PC-9 (cell line): ENCODE measurements around the gene COL4A1. TPM values are rescaled to one million over a fixed set of nuclear protein-coding genes. Genes with fewer than 3 reads are reported as not detected.

Experiments used
- BruUV-seq: library from RNA; stranded (reverse); fragments of 400-500 nt; replicated peaks from 2 replicates; lab custom pipeline; 2021; lab: Mats Ljungman, UMichigan
- CTCF ChIA-PET: fragments of 300-600 bp; sonication (Branson Sonifier 250); formaldehyde crosslinking; loops from one replicate; lab custom pipeline; 2022; ENCODE audit warnings: antibody characterized with exemption; lab: Charles Lee
- POLR2A ChIA-PET: fragments of 300-600 bp; sonication (Branson Sonifier 250); formaldehyde crosslinking; loops from one replicate; lab custom pipeline; 2022; ENCODE audit warnings: antibody characterized with exemption; ENCODE audit not compliant: unreplicated experiment; lab: Charles Lee
- DNase-seq, 2 experiments: peaks; one replicate each; pipeline versions ENCODE4 v3.0.0 to v3.0.0-alpha.2; 2015 to 2022; ENCODE audit warnings: mixed read lengths in 1 of 2
- H2AFZ ChIP-seq: fragments of 200-600 bp; sonication (generic); 2 replicates; pipeline ENCODE4 v1.8.1; 2017; ENCODE audit warnings: antibody characterized with exemption
- H3F3A ChIP-seq: fragments of 200-600 bp; sonication (generic); 2 replicates; pipeline ENCODE4 v1.8.1; 2017; ENCODE audit warnings: antibody characterized with exemption, mild to moderate bottlenecking, low read depth; ENCODE audit not compliant: insufficient read depth
- H3K27ac ChIP-seq: fragments of 200-600 bp; sonication (generic); 2 replicates; pipeline ENCODE4 v1.6.1; 2016; ENCODE audit warnings: mixed run types
- H3K27me3 ChIP-seq: fragments of 200-600 bp; sonication (generic); 2 replicates; pipeline ENCODE4 v1.6.1; 2016; ENCODE audit warnings: low read depth, mixed run types; ENCODE audit not compliant: insufficient read depth
- H3K36me3 ChIP-seq: fragments of 200-600 bp; sonication (generic); 2 replicates; pipeline ENCODE4 v1.6.1; 2016; ENCODE audit warnings: low read depth, mixed run types
- H3K4me1 ChIP-seq: fragments of 200-600 bp; sonication (generic); replicated peaks from 2 replicates; pipeline ENCODE4 v1.6.1; 2016; ENCODE audit warnings: mixed run types; ENCODE audit not compliant: insufficient read depth
- H3K4me2 ChIP-seq: fragments of 200-600 bp; sonication (generic); 2 replicates; pipeline ENCODE4 v1.6.1; 2017; ENCODE audit warnings: mixed run types
- H3K4me3 ChIP-seq: fragments of 200-600 bp; sonication (generic); 2 replicates; pipeline ENCODE4 v1.6.1; 2016; ENCODE audit warnings: mixed run types
- H3K79me2 ChIP-seq: fragments of 200-600 bp; sonication (generic); 2 replicates; pipeline ENCODE4 v1.6.1; 2017; ENCODE audit warnings: low read depth, mixed run types
- H3K9me2 ChIP-seq: fragments of 200-600 bp; sonication (generic); 2 replicates; pipeline ENCODE4 v1.8.1; 2017; ENCODE audit warnings: mild to moderate bottlenecking; ENCODE audit not compliant: insufficient read depth
- H3K9me3 ChIP-seq: fragments of 200-600 bp; sonication (generic); 2 replicates; pipeline ENCODE4 v1.8.1; 2016; ENCODE audit warnings: low read depth; ENCODE audit not compliant: insufficient read depth
- H4K20me1 ChIP-seq: fragments of 200-600 bp; sonication (generic); 2 replicates; pipeline ENCODE4 v1.8.1; 2017; ENCODE audit not compliant: insufficient read depth
- CTCF ChIP-seq: fragments of 200-600 bp; sonication (generic); conservative IDR thresholded peaks from 2 replicates; pipeline ENCODE4 v1.6.1; 2017; ENCODE audit warnings: mixed run types, antibody characterized with exemption, mild to moderate bottlenecking, moderate library complexity
- EZH2 ChIP-seq: fragments of 200-600 bp; sonication (generic); IDR thresholded peaks from 2 replicates; pipeline ENCODE4 v1.8.0; 2017; ENCODE audit warnings: antibody characterized with exemption, low read depth
- intact Hi-C: fragments of 100-400 bp; cut with micrococcal nuclease; formaldehyde crosslinking; loops from one replicate; pipeline ENCODE4 v1.10.0; 2022; ENCODE audit not compliant: unreplicated experiment
- total RNA-seq: library from RNA; stranded (reverse); gene quantifications from 2 replicates; pipeline ENCODE4 v1.2.3, GENCODE V29; 2021

The COL4A1 gene
- total RNA-seq, 1 experiment from 2014 or later: 24.5 TPM

- POLR2A ChIA-PET: no interaction called here
- no peak overlapping the region for H3K4me3 ChIP-seq
Measured at GRCh38 chr13:110155072-110155471, 151.9 kb downstream of the COL4A1 start.

GRCh38 chr13:110154410-110154933 is 152.5 kb downstream of the COL4A1 start:
- Histone ChIP-seq H3K4me3 (no peak overlapping the region), H3K27me3 (no peaks in the 10 kb centered on the region), H3K9me3 (no peaks in the 10 kb centered on the region), H4K20me1 (no peaks in the 10 kb centered on the region), H3K36me3 (no peaks in the 10 kb centered on the region), H3K4me2 (no peak overlapping the region), H3K9me2 (no peaks in the 10 kb centered on the region), H3K27ac (no peak overlapping the region), H2AFZ (no peak overlapping the region), H3K79me2 (no peaks in the 10 kb centered on the region), H3K4me1 (peaks cover 21% of the 10 kb centered on the region), H3F3A (0 out of 2 replicates have a peak, but pooled peaks cover 9% of the 10 kb centered on the region)
- ChIA-PET POLR2A (no interaction called here), CTCF (interaction anchor here (0.8 kb wide), 1 partner anchor 298 kb away, joined by 5 read pairs; no protein-coding TSS in a partner anchor)
- DNase-seq: no peak
- no TSS peak for BruUV-seq
- intact Hi-C loops: no loop called here
- TF ChIP-seq EZH2 (no peak), CTCF (no peak)

More at GRCh38 chr13:110155072-110155471, 151.9 kb downstream of the COL4A1 start:
- H4K20me1 ChIP-seq: no peaks in the 10 kb centered on the region
- no peak overlapping the region for H2AFZ ChIP-seq
- TF ChIP-seq CTCF (no peak), EZH2 (no peak)
- no peak for DNase-seq
- no peaks in the 10 kb centered on the region for H3K9me3 ChIP-seq
- H3K4me1 ChIP-seq: peaks cover 22% of the 10 kb centered on the region
- BruUV-seq: no TSS peak
- no peaks in the 10 kb centered on the region for H3K36me3 ChIP-seq
- no peak overlapping the region for H3K27ac ChIP-seq
- intact Hi-C loops: no loop called here
- H3K4me2 ChIP-seq: no peak overlapping the region
- CTCF ChIA-PET: interaction anchor here (0.8 kb wide), 1 partner anchor 299 kb away, joined by 5 read pairs; no protein-coding TSS in a partner anchor
- no peaks in the 10 kb centered on the region for H3K27me3 ChIP-seq
- no peaks in the 10 kb centered on the region for H3K79me2 ChIP-seq
- 0 out of 2 replicates have a peak, but pooled peaks cover 9% of the 10 kb centered on the region for H3F3A ChIP-seq
- no peaks in the 10 kb centered on the region for H3K9me2 ChIP-seq

- Histone ChIP-seq H3K36me3 (no peaks in the 10 kb centered on the region), H3K27me3 (no peaks in the 10 kb centered on the region), H3K9me3 (no peaks in the 10 kb centered on the region), H3F3A (no peaks in the 10 kb centered on the region), H2AFZ (no peak overlapping the region), H3K9me2 (no peaks in the 10 kb centered on the region), H4K20me1 (no peaks in the 10 kb centered on the region), H3K4me3 (no peak overlapping the region), H3K4me2 (no peak overlapping the region), H3K79me2 (no peaks in the 10 kb centered on the region), H3K27ac (no peak overlapping the region), H3K4me1 (peaks cover under 1% of the 10 kb centered on the region; the same call in 1 of the 2 replicates)
- BruUV-seq: no TSS peak
- no peak for DNase-seq
- intact Hi-C loops: no loop called here
- TF ChIP-seq EZH2 (no peak), CTCF (no peak)
- ChIA-PET CTCF (no interaction called here), POLR2A (interaction anchor here (0.7 kb wide), 1 partner anchor 667 kb away, joined by 6 read pairs; no protein-coding TSS in a partner anchor)
Measured at GRCh38 chr13:110152351-110152750, 154.6 kb downstream of the COL4A1 start.
